ENCODE data around the gene IL20. TPM values are rescaled to one million over a fixed set of nuclear protein-coding genes. Genes with fewer than 3 reads are reported as not detected.
A peak's percentile ranks its signal among the peaks of the same experiment; 100 is the strongest.

IL20 gene
- total and polyA plus RNA-seq, 2 of the 13 experiments (the other 11 are each of a cell fraction or from before 2014, with no cell fraction given): 0.05 TPM; not detected in 1

DNA sequence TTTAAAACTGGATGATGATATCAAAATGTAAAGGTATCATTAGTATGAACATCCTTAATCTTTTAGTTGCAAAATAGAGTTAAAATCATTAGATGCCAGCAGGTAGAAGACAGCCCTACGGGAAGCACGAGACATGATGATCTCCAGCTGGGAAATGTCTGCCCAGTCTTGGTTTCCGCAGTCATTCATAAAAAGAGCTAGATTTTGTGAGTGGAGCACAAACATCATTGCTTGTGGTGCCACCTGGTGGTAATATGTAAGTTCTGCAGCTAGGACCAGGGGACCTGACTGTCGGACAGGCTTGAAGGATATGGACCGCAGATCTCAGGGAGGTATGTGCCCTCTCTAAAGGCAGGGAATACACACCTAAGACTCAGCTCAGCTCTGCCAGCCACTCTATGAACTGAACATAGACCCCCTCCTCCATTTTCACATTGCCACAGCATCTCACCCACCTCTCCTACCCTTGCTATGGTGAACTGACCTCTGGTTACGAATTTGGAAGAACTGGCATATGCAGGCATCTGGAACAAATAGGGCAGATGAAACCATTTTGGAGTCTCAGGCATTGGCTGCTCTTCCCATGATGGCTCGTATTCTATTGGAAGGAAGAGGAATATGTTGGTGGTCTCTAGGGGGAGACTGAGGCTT is 47.1 kb downstream of the IL20 start (continued):
- TF ChIP-seq, protein P1, sequence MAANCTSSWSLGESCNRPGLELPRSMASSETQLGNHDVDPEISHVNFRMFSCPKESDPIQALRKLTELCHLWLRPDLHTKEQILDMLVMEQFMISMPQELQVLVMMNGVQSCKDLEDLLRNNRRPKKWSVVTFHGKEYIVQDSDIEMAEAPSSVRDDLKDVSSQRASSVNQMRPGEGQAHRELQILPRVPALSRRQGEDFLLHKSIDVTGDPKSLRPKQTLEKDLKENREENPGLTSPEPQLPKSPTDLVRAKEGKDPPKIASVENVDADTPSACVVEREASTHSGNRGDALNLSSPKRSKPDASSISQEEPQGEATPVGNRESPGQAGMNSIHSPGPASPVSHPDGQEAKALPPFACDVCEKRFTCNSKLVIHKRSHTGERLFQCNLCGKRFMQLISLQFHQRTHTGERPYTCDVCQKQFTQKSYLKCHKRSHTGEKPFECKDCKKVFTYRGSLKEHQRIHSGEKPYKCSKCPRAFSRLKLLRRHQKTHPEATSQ (CRISPR knock-in tag; IDR thresholded peaks at IDR 0.05; ENCODE audit: borderline replicate concordance): no peak
- TF ChIP-seq ZNF354B (CRISPR knock-in tag; IDR thresholded peaks at IDR 0.05) (no peak), ZNF234 (CRISPR knock-in tag; conservative IDR thresholded peaks at IDR 0.05) (no peak), NFE2L1 (CRISPR knock-in tag; IDR thresholded peaks at IDR 0.05; ENCODE audit: borderline replicate concordance) (no peak), STAG1 (CRISPR knock-in tag; IDR thresholded peaks at IDR 0.05) (peak; percentile 76), RFX3 (CRISPR knock-in tag; IDR thresholded peaks at IDR 0.05) (no peak), MTF2 (CRISPR knock-in tag; IDR thresholded peaks at IDR 0.05; ENCODE audit: borderline replicate concordance) (0 out of 2 replicates have a peak, but pooled peaks have one; percentile 39), ZEB1 (IDR thresholded peaks at IDR 0.05; ENCODE audit: insufficient replicate concordance, low read depth) (no peak), RAD21 (CRISPR knock-in tag; IDR thresholded peaks at IDR 0.05) (peak; percentile 62; the same call in 1 of the 2 replicates), SAFB2 (CRISPR knock-in tag; IDR thresholded peaks at IDR 0.05; ENCODE audit: borderline replicate concordance, low read depth) (no peak), ARHGAP35 (CRISPR knock-in tag; IDR thresholded peaks at IDR 0.05; ENCODE audit: borderline replicate concordance) (no peak)
- TF ChIP-seq, protein P2, sequence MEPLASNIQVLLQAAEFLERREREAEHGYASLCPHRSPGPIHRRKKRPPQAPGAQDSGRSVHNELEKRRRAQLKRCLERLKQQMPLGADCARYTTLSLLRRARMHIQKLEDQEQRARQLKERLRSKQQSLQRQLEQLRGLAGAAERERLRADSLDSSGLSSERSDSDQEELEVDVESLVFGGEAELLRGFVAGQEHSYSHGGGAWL (CRISPR knock-in tag; IDR thresholded peaks at IDR 0.05): no peak
- TF ChIP-seq, protein P3, sequence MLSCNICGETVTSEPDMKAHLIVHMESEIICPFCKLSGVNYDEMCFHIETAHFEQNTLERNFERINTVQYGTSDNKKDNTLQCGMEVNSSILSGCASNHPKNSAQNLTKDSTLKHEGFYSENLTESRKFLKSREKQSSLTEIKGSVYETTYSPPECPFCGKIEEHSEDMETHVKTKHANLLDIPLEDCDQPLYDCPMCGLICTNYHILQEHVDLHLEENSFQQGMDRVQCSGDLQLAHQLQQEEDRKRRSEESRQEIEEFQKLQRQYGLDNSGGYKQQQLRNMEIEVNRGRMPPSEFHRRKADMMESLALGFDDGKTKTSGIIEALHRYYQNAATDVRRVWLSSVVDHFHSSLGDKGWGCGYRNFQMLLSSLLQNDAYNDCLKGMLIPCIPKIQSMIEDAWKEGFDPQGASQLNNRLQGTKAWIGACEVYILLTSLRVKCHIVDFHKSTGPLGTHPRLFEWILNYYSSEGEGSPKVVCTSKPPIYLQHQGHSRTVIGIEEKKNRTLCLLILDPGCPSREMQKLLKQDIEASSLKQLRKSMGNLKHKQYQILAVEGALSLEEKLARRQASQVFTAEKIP (CRISPR knock-in tag; IDR thresholded peaks at IDR 0.05; ENCODE audit: borderline replicate concordance): no peak
- TF ChIP-seq, protein P4, sequence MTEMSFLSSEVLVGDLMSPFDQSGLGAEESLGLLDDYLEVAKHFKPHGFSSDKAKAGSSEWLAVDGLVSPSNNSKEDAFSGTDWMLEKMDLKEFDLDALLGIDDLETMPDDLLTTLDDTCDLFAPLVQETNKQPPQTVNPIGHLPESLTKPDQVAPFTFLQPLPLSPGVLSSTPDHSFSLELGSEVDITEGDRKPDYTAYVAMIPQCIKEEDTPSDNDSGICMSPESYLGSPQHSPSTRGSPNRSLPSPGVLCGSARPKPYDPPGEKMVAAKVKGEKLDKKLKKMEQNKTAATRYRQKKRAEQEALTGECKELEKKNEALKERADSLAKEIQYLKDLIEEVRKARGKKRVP (CRISPR knock-in tag; IDR thresholded peaks at IDR 0.05): no peak
- TF ChIP-seq, protein P5, sequence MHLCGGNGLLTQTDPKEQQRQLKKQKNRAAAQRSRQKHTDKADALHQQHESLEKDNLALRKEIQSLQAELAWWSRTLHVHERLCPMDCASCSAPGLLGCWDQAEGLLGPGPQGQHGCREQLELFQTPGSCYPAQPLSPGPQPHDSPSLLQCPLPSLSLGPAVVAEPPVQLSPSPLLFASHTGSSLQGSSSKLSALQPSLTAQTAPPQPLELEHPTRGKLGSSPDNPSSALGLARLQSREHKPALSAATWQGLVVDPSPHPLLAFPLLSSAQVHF (CRISPR knock-in tag; IDR thresholded peaks at IDR 0.05): no peak
- TF ChIP-seq, protein P6, sequence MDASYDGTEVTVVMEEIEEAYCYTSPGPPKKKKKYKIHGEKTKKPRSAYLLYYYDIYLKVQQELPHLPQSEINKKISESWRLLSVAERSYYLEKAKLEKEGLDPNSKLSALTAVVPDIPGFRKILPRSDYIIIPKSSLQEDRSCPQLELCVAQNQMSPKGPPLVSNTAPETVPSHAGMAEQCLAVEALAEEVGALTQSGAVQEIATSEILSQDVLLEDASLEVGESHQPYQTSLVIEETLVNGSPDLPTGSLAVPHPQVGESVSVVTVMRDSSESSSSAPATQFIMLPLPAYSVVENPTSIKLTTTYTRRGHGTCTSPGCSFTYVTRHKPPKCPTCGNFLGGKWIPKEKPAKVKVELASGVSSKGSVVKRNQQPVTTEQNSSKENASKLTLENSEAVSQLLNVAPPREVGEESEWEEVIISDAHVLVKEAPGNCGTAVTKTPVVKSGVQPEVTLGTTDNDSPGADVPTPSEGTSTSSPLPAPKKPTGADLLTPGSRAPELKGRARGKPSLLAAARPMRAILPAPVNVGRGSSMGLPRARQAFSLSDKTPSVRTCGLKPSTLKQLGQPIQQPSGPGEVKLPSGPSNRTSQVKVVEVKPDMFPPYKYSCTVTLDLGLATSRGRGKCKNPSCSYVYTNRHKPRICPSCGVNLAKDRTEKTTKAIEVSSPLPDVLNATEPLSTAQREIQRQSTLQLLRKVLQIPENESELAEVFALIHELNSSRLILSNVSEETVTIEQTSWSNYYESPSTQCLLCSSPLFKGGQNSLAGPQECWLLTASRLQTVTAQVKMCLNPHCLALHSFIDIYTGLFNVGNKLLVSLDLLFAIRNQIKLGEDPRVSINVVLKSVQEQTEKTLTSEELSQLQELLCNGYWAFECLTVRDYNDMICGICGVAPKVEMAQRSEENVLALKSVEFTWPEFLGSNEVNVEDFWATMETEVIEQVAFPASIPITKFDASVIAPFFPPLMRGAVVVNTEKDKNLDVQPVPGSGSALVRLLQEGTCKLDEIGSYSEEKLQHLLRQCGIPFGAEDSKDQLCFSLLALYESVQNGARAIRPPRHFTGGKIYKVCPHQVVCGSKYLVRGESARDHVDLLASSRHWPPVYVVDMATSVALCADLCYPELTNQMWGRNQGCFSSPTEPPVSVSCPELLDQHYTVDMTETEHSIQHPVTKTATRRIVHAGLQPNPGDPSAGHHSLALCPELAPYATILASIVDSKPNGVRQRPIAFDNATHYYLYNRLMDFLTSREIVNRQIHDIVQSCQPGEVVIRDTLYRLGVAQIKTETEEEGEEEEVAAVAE (CRISPR knock-in tag; IDR thresholded peaks at IDR 0.05; ENCODE audit: borderline replicate concordance): no peak
- TF ChIP-seq, protein P7, sequence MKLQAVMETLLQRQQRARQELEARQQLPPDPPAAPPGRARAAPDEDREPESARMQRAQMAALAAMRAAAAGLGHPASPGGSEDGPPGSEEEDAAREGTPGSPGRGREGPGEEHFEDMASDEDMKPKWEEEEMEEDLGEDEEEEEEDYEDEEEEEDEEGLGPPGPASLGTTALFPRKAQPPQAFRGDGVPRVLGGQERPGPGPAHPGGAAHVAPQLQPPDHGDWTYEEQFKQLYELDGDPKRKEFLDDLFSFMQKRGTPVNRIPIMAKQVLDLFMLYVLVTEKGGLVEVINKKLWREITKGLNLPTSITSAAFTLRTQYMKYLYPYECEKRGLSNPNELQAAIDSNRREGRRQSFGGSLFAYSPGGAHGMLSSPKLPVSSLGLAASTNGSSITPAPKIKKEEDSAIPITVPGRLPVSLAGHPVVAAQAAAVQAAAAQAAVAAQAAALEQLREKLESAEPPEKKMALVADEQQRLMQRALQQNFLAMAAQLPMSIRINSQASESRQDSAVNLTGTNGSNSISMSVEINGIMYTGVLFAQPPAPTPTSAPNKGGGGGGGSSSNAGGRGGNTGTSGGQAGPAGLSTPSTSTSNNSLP (IDR thresholded peaks at IDR 0.05; ENCODE audit: low read depth, low read length): no peak
